H9 (cell line): ENCODE data around the gene CDK12. TPM values are rescaled to one million over a fixed set of nuclear protein-coding genes. Genes with fewer than 3 reads are reported as not detected.
"Not testable (repeated sequence)": the region's sequence is repeated elsewhere in the genome, so short reads cannot be mapped to it uniquely, and the experiment has no call there.

Experiments
- DNase-seq: peaks from one replicate; pipeline ENCODE4 v3.0.0-alpha.2; 2017
- H2AFZ ChIP-seq: one replicate; pipeline ENCODE4 v1.6.1; 2013; ENCODE audit warnings: mild to moderate bottlenecking, low read length, control low read depth, moderate library complexity
- H2AK5ac ChIP-seq: 2 replicates; pipeline ENCODE4 v1.6.1; 2013; ENCODE audit warnings: low read length, control low read depth, mixed read lengths; ENCODE audit not compliant: insufficient read length
- H2BK120ac ChIP-seq: one replicate; pipeline ENCODE4 v1.6.1; 2013; ENCODE audit warnings: low read depth, mild to moderate bottlenecking, low read length, control low read depth, inconsistent platforms; ENCODE audit not compliant: poor library complexity, severe bottlenecking
- H2BK12ac ChIP-seq: 2 replicates; pipeline ENCODE4 v1.6.1; 2013; ENCODE audit warnings: low read length, control low read depth, mixed read lengths, low read depth; ENCODE audit not compliant: insufficient read length
- H2BK15ac ChIP-seq: 2 replicates; pipeline ENCODE4 v1.6.1; 2013; ENCODE audit warnings: low read depth, low read length, control low read depth
- H2BK20ac ChIP-seq: one replicate; pipeline ENCODE4 v1.6.1; 2013; ENCODE audit warnings: low read depth, mild to moderate bottlenecking, low read length, control low read depth, inconsistent platforms; ENCODE audit not compliant: poor library complexity, severe bottlenecking
- H2BK5ac ChIP-seq: 2 replicates; pipeline ENCODE4 v1.6.1; 2013; ENCODE audit warnings: low read length, control low read depth, mixed read lengths; ENCODE audit not compliant: insufficient read length
- H3K14ac ChIP-seq: 2 replicates; pipeline ENCODE4 v1.6.1; 2013; ENCODE audit warnings: low read length, control low read depth; ENCODE audit not compliant: insufficient read depth
- H3K18ac ChIP-seq: 2 replicates; pipeline ENCODE4 v1.6.1; 2013; ENCODE audit warnings: low read depth, mild to moderate bottlenecking, mixed read lengths, low read length, control low read depth; ENCODE audit not compliant: insufficient read length
- H3K23ac ChIP-seq: 2 replicates; pipeline ENCODE4 v1.6.1; 2013; ENCODE audit warnings: low read length, control low read depth, mixed read lengths, low read depth; ENCODE audit not compliant: insufficient read length
- H3K23me2 ChIP-seq: 2 replicates; pipeline ENCODE4 v1.6.1; 2013; ENCODE audit warnings: low read depth, mild to moderate bottlenecking, mixed read lengths, low read length, control low read depth; ENCODE audit not compliant: insufficient read length, poor library complexity, severe bottlenecking
- H3K27ac ChIP-seq: 2 replicates; pipeline ENCODE4 v1.5.1; 2013; ENCODE audit warnings: low read length, control low read depth, mixed read lengths, low read depth; ENCODE audit not compliant: insufficient read length
- H3K27me3 ChIP-seq: 2 replicates; pipeline ENCODE4 v1.6.1; 2013; ENCODE audit warnings: low read length, control low read depth, inconsistent platforms; ENCODE audit not compliant: insufficient read depth
- H3K4ac ChIP-seq: 2 replicates; pipeline ENCODE4 v1.6.1; 2013; ENCODE audit warnings: low read depth, mild to moderate bottlenecking, control low read depth, inconsistent platforms, low read length, moderate library complexity
- H3K4me1 ChIP-seq: 2 replicates; pipeline ENCODE4 v1.6.1; 2013; ENCODE audit warnings: low read length, control low read depth, inconsistent platforms; ENCODE audit not compliant: insufficient read depth
- H3K4me2 ChIP-seq: 2 replicates; pipeline ENCODE4 v1.6.1; 2013; ENCODE audit warnings: low read length, control low read depth, mixed read lengths; ENCODE audit not compliant: insufficient read length, insufficient read depth
- H3K56ac ChIP-seq: 2 replicates; pipeline ENCODE4 v1.6.1; 2013; ENCODE audit warnings: low read depth, mild to moderate bottlenecking, mixed read lengths, low read length, control low read depth; ENCODE audit not compliant: insufficient read length
- H3K79me1 ChIP-seq: 2 replicates; pipeline ENCODE4 v1.6.1; 2013; ENCODE audit warnings: low read depth, mild to moderate bottlenecking, moderate library complexity, low read length, control low read depth, inconsistent platforms; ENCODE audit not compliant: insufficient read depth, poor library complexity, severe bottlenecking
- H3K79me2 ChIP-seq: 2 replicates; pipeline ENCODE4 v1.6.1; 2013; ENCODE audit warnings: low read length, control low read depth, inconsistent platforms; ENCODE audit not compliant: insufficient read depth
- H3K9ac ChIP-seq: 2 replicates; pipeline ENCODE4 v1.6.1; 2013; ENCODE audit warnings: low read length, control low read depth, mixed read lengths; ENCODE audit not compliant: insufficient read length; ENCODE audit errors: extremely low read depth
- H3K9me3 ChIP-seq: one replicate; pipeline ENCODE4 v1.6.1; 2013; ENCODE audit warnings: low read depth, low read length, inconsistent platforms; ENCODE audit not compliant: control insufficient read depth
- H3T11ph ChIP-seq: one replicate; pipeline ENCODE4 v1.6.1; 2013; ENCODE audit warnings: mild to moderate bottlenecking, low read length, control low read depth, inconsistent platforms
- H4K20me1 ChIP-seq: one replicate; pipeline ENCODE4 v1.6.1; 2013; ENCODE audit not compliant: control insufficient read depth, insufficient read length, insufficient read depth
- H4K5ac ChIP-seq: 2 replicates; pipeline ENCODE4 v1.6.1; 2013; ENCODE audit warnings: low read depth, mild to moderate bottlenecking, mixed read lengths, low read length, control low read depth; ENCODE audit not compliant: insufficient read length
- H4K8ac ChIP-seq: replicated peaks from 2 replicates; pipeline ENCODE4 v1.6.1; 2013; ENCODE audit warnings: low read length, control low read depth, mixed read lengths, low read depth; ENCODE audit not compliant: insufficient read length
- H4K91ac ChIP-seq: 2 replicates; pipeline ENCODE4 v1.6.1; 2013; ENCODE audit warnings: low read depth, mild to moderate bottlenecking, moderate library complexity, mixed read lengths, low read length, control low read depth; ENCODE audit not compliant: insufficient read length
- H3K27ac Mint-ChIP-seq, 3 experiments: 2 replicates in 2 of 3; 3 replicates in 1 of 3; pipeline ENCODE4 v1.8.0; 2020 to 2021; ENCODE audit warnings: mixed read lengths in 3 of 3, mild to moderate bottlenecking in 1 of 3, moderate library complexity in 1 of 3
- H3K27me3 Mint-ChIP-seq: 2 replicates; pipeline ENCODE4 v1.8.0; 2021; ENCODE audit warnings: low read depth, mild to moderate bottlenecking, moderate library complexity, mixed read lengths
- H3K36me3 Mint-ChIP-seq, 3 experiments: 2 replicates in 2 of 3; 3 replicates in 1 of 3; pipeline ENCODE4 v1.8.0; 2020 to 2021; ENCODE audit warnings: low read depth in 3 of 3, mixed read lengths in 3 of 3; ENCODE audit not compliant: insufficient read depth in 1 of 3
- H3K4me1 Mint-ChIP-seq, 2 experiments: 2 replicates each; pipeline ENCODE4 v1.8.0; 2020; ENCODE audit warnings: mixed read lengths in 2 of 2
- H3K4me3 Mint-ChIP-seq, 2 experiments: 2 replicates in 1 of 2; 3 replicates in 1 of 2; pipeline ENCODE4 v1.8.0; 2020 to 2021; ENCODE audit warnings: mild to moderate bottlenecking in 2 of 2, mixed read lengths in 2 of 2, moderate library complexity in 1 of 2
- H3K9me3 Mint-ChIP-seq, 2 experiments: 2 replicates in 1 of 2; 3 replicates in 1 of 2; pipeline ENCODE4 v1.8.0; 2020; ENCODE audit warnings: mild to moderate bottlenecking in 2 of 2, mixed read lengths in 2 of 2, moderate library complexity in 1 of 2
- CTCF ChIP-seq: fragments of 200-600 bp; sonication (generic); conservative IDR thresholded peaks from 3 replicates; pipeline ENCODE4 v1.8.0; 2021; ENCODE audit warnings: antibody characterized with exemption, mild to moderate bottlenecking
- WGBS: extraction: QIAGEN DNeasy Blood & Tissue Kit; methylation state at CpG from one replicate; pipeline ENCODE4 v1.1.7; 2013; ENCODE audit warnings: missing lambda C conversion rate, low lambda C conversion rate, mixed read lengths; ENCODE audit not compliant: insufficient read length; ENCODE audit errors: extremely low coverage; 5-methylcytosine and 5-hydroxymethylcytosine counted together
- total RNA-seq: library from RNA; stranded (reverse); gene quantifications from 2 replicates; pipeline ENCODE4 v1.2.1, GENCODE V29; 2021

CDK12 gene
- total RNA-seq, 1 experiment from 2014 or later: 87.6 TPM

- H3K23ac ChIP-seq: no peak overlapping the region
- H2BK20ac ChIP-seq: no peak overlapping the region
- H3K4me2 ChIP-seq: no peak overlapping the region
- H3K79me2 ChIP-seq: no peaks in the 10 kb centered on the region
- H3K9ac ChIP-seq: no peak overlapping the region
- DNase-seq: no peak
- no peak overlapping the region; a peak in 1 of 7 replicates for H3K27ac Mint-ChIP-seq
- H3K4ac ChIP-seq: no peak overlapping the region
- no peak overlapping the region for H3K4me3 Mint-ChIP-seq
- no peak overlapping the region for H2AFZ ChIP-seq
- H2BK5ac ChIP-seq: no peak overlapping the region
- peaks cover 0 to 8% (median 0%) of the 10 kb centered on the region in 3 experiments; a peak in 1 of 7 replicates for H3K36me3 Mint-ChIP-seq
- H3K56ac ChIP-seq: no peak overlapping the region
- peaks cover 9% of the 10 kb centered on the region for H3K27me3 Mint-ChIP-seq
- H2BK120ac ChIP-seq: no peak overlapping the region
- no peak overlapping the region for H3K27ac ChIP-seq
- H3K14ac ChIP-seq: no peak overlapping the region
- no peak overlapping the region for H2AK5ac ChIP-seq
- H4K8ac ChIP-seq: no peak overlapping the region
- H3K23me2 ChIP-seq: no peaks in the 10 kb centered on the region
- H3K79me1 ChIP-seq: no peaks in the 10 kb centered on the region
- H3K4me1 ChIP-seq: no peaks in the 10 kb centered on the region
- no peaks in the 10 kb centered on the region for H3K9me3 Mint-ChIP-seq
- TF ChIP-seq CTCF: no peak
- H4K20me1 ChIP-seq: peaks cover 3% of the 10 kb centered on the region
- no peak overlapping the region for H2BK15ac ChIP-seq
- H2BK12ac ChIP-seq: no peak overlapping the region
- H3T11ph ChIP-seq: no peak overlapping the region
- H4K91ac ChIP-seq: no peak overlapping the region
- no peak overlapping the region for H3K18ac ChIP-seq
- H3K27me3 ChIP-seq: no peaks in the 10 kb centered on the region
- H3K4me1 Mint-ChIP-seq: no peaks in the 10 kb centered on the region
- no peak overlapping the region for H4K5ac ChIP-seq
- no peaks in the 10 kb centered on the region for H3K9me3 ChIP-seq
Measured at GRCh38 chr17:39543664-39544063, 82.4 kb downstream of the CDK12 start.

DNA sequence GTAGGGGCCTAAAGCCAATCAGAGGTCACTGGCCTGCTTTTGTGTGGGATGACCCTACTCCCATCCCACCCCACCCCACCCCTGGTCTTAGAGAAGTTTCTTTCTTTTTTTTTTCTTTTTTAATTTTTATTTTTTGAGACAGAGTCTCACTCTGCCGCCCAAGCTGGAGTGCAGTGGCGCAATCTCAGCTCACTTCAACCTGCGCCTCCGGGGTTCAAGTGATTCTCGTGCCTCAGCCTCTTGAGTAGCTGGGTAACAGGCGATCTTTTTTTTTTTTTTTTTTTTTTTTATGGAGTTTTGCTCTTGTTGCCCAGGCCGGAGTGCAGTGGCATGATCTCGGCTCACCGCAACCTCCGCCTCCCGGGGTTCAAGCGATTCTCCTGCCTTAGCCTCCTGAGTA, 83.1 kb downstream of the CDK12 start:
- H4K91ac ChIP-seq, H2AFZ ChIP-seq, H3K23me2 ChIP-seq, H3K4ac ChIP-seq, DNase-seq, H3K9me3 Mint-ChIP-seq, H3K18ac ChIP-seq, H4K20me1 ChIP-seq, H3K4me2 ChIP-seq, H3K56ac ChIP-seq, H2BK15ac ChIP-seq, H3K4me1 Mint-ChIP-seq, H3T11ph ChIP-seq, H2BK120ac ChIP-seq, H2BK20ac ChIP-seq, H4K5ac ChIP-seq, H3K14ac ChIP-seq, H3K27me3 Mint-ChIP-seq, H3K79me1 ChIP-seq, H3K9me3 ChIP-seq, H3K79me2 ChIP-seq, H3K27ac ChIP-seq, H3K27ac Mint-ChIP-seq, H3K27me3 ChIP-seq, H3K23ac ChIP-seq, H2BK12ac ChIP-seq, H2BK5ac ChIP-seq, H3K4me1 ChIP-seq, H3K9ac ChIP-seq, H3K4me3 Mint-ChIP-seq, H2AK5ac ChIP-seq, H3K36me3 Mint-ChIP-seq, H4K8ac ChIP-seq: not testable (repeated sequence)
- WGBS: no CpG with 5 or more reads among the region's 12 CpGs
